ENCODE results near the gene SIGLEC12.
A peak's percentile ranks its signal among the peaks of the same experiment; 100 is the strongest.
"Not testable (repeated sequence)": the region's sequence is repeated elsewhere in the genome, so short reads cannot be mapped to it uniquely, and the experiment has no call there.

SIGLEC12 gene

GRCh38 chr19:51460164-51460992 is 41.2 kb downstream of the SIGLEC12 start:
- DNase-seq (ENCODE audit: low spot score) (no peak), FAIRE-seq (no peak)

- no peak for DNase-seq (ENCODE audit: low spot score)
- no peak for FAIRE-seq
These were observed 42.6 kb downstream of the SIGLEC12 start for GRCh38 chr19:51458899-51459505.

- no peak for FAIRE-seq
- DNase-seq (ENCODE audit: low spot score) = no peak
These were observed 43.5 kb downstream of the SIGLEC12 start, which contains the start of gene SIGLEC8 for GRCh38 chr19:51458051-51458645. Gene SIGLEC8, minus strand, starts transcription at chr19:51458454. Its CDS starts 67 bp downstream, at chr19:51458387.

GRCh38 chr19:51457351-51458013 is 44.1 kb downstream of the SIGLEC12 start:
- DNase-seq (ENCODE audit: low spot score) = no peak
- no peak for FAIRE-seq

- FAIRE-seq = no peak
- DNase-seq (ENCODE audit: low spot score) = no peak
These were observed 44.9 kb downstream of the SIGLEC12 start for GRCh38 chr19:51456541-51457290.

GRCh38 chr19:51450730-51451307 is 50.8 kb downstream of the SIGLEC12 start:
- DNase-seq (ENCODE audit: low spot score) (no peak), FAIRE-seq (no peak)

- no peak for DNase-seq (ENCODE audit: low spot score)
- no peak for FAIRE-seq
These were observed 53.1 kb downstream of the SIGLEC12 start for GRCh38 chr19:51448411-51449016.

- FAIRE-seq = no peak
- no peak for DNase-seq (ENCODE audit: low spot score)
These were observed 53.6 kb downstream of the SIGLEC12 start for GRCh38 chr19:51448011-51448410.

- not testable (repeated sequence) for DNase-seq (ENCODE audit: low spot score); FAIRE-seq
These were observed 54.1 kb downstream of the SIGLEC12 start for GRCh38 chr19:51447510-51447909.

- peak; percentile 45 for DNase-seq (ENCODE audit: low spot score)
- no peak for FAIRE-seq
These were observed 59.9 kb downstream of the SIGLEC12 start for GRCh38 chr19:51441410-51442390.
